Progenitor cell of endocrine pancreas (in vitro differentiated cells): ENCODE measurements around the gene TRIM71. TPM values are rescaled to one million over a fixed set of nuclear protein-coding genes. Genes with fewer than 3 reads are reported as not detected.

Source experiments
- DNase-seq: peaks from one replicate; pipeline ENCODE4 v3.0.0; 2021; ENCODE audit warnings: low spot score; ENCODE audit not compliant: unreplicated experiment
- H3K27ac Mint-ChIP-seq: 2 replicates; pipeline ENCODE4 v1.8.0; 2021; ENCODE audit warnings: mild to moderate bottlenecking, moderate library complexity, mixed read lengths
- H3K27me3 Mint-ChIP-seq: 2 replicates; pipeline ENCODE4 v1.8.0; 2021; ENCODE audit warnings: mixed read lengths
- H3K36me3 Mint-ChIP-seq: 2 replicates; pipeline ENCODE4 v1.8.0; 2022; ENCODE audit warnings: mixed read lengths; ENCODE audit not compliant: insufficient read depth
- H3K4me1 Mint-ChIP-seq: 2 replicates; pipeline ENCODE4 v1.8.0; 2021; ENCODE audit warnings: low read depth, mixed read lengths
- H3K4me3 Mint-ChIP-seq: 2 replicates; pipeline ENCODE4 v1.8.0; 2021; ENCODE audit warnings: low read depth, mild to moderate bottlenecking, moderate library complexity, mixed read lengths
- H3K9me3 Mint-ChIP-seq: 2 replicates; pipeline ENCODE4 v1.8.0; 2021; ENCODE audit warnings: low read depth, mixed read lengths
- total RNA-seq: library from RNA; stranded (reverse); gene quantifications from 2 replicates; pipeline ENCODE4 v1.2.1, GENCODE V29; 2021
- TF ChIP-seq, protein P1 (sequence below): fragments of 200-600 bp; sonication (generic); IDR thresholded peaks from one replicate; pipeline ENCODE4 v1.5.0; 2021; ENCODE audit warnings: antibody characterized with exemption, mild to moderate bottlenecking; ENCODE audit not compliant: unreplicated experiment

The TRIM71 gene
- total RNA-seq, 1 donor from 2014 or later: 61.3 TPM

DNA sequence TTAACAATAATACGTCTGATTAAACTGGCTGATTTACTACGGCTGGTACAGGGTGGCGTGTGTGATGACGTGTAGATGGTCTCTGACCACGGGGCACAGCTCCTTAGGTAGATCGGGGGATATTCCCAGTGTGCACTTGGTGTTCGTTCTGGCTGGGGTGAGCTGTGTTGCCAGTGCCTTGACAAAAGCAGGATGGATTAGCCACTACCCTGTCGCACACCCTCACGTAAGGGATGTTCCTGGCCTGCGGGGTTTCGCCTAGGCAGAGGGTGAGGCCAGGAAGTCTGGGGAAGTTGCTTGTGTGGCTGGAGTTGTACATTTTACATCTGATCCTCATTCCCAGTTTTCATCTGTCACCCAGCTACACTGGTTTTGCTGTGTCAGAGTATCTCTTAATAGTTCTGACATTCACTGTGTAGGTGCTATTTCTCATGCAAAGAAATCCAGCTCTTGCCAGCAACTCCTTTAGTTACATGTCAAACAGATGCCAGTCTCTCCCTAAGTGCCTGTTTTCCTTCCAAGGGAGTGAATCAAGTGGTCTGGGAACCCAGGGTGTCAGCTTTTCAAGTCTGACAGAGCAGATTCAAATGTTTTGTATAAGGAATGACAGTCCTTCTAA is 67.6 kb downstream of the TRIM71 start:
- Mint-ChIP-seq H3K9me3 (no peaks in the 10 kb centered on the region), H3K4me1 (peaks cover 37% of the 10 kb centered on the region), H3K36me3 (peaks cover 16% of the 10 kb centered on the region), H3K27ac (peak overlapping the region; percentile 65), H3K27me3 (no peaks in the 10 kb centered on the region), H3K4me3 (no peak overlapping the region)
- DNase-seq: no peak
- TF ChIP-seq, protein P1, sequence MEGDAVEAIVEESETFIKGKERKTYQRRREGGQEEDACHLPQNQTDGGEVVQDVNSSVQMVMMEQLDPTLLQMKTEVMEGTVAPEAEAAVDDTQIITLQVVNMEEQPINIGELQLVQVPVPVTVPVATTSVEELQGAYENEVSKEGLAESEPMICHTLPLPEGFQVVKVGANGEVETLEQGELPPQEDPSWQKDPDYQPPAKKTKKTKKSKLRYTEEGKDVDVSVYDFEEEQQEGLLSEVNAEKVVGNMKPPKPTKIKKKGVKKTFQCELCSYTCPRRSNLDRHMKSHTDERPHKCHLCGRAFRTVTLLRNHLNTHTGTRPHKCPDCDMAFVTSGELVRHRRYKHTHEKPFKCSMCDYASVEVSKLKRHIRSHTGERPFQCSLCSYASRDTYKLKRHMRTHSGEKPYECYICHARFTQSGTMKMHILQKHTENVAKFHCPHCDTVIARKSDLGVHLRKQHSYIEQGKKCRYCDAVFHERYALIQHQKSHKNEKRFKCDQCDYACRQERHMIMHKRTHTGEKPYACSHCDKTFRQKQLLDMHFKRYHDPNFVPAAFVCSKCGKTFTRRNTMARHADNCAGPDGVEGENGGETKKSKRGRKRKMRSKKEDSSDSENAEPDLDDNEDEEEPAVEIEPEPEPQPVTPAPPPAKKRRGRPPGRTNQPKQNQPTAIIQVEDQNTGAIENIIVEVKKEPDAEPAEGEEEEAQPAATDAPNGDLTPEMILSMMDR: no peak

DNA sequence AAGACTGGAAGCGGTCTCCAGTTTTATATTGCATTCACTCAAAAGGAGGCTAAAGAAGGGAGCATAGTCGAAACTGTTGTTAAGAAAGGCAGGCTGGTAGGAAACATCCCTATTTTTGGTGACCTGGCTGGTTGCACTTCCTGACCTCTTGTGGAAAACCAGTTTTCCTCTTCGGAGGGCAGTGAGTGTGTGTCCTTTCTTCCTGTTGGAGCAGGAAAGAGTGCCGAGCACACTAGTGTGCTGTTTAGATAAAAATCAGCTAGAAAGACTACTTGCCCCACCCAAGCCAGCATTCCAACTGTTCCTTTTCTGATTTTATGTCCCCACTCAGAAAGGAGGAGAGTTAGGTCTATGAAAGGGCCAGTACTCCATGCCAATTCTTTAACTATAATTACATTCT is 68.5 kb downstream of the TRIM71 start:
- Mint-ChIP-seq H3K4me1 (peaks cover 37% of the 10 kb centered on the region), H3K36me3 (peaks cover 17% of the 10 kb centered on the region), H3K27me3 (no peaks in the 10 kb centered on the region), H3K9me3 (no peaks in the 10 kb centered on the region), H3K27ac (peak overlapping the region; percentile 4), H3K4me3 (no peak overlapping the region)
- no peak for DNase-seq
- TF ChIP-seq, protein P1: no peak

DNA sequence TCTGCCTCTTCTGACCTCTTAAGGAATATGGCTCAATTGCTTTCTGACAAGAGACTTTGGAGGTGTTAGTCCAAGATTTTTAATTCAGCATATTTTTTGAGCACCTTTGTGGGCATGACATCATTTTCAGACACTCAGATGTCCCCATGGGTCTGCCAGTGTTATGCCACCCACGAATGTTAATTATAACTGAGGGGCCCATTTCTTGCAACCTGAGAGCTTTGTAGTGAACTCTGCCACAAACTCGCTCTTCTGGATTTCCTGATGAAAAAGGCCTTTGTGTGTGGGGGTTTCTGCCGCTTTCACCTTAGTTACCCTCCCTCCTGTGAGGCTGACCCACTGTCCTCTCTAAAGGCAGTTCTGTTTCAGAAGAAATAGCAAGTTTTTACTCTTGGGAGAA is 69.1 kb downstream of the TRIM71 start:
- Mint-ChIP-seq H3K36me3 (peaks cover 21% of the 10 kb centered on the region), H3K4me3 (no peak overlapping the region), H3K9me3 (no peaks in the 10 kb centered on the region), H3K4me1 (peaks cover 37% of the 10 kb centered on the region), H3K27ac (peak overlapping the region; percentile 85), H3K27me3 (no peaks in the 10 kb centered on the region)
- TF ChIP-seq, protein P1: no peak
- no peak for DNase-seq

DNA sequence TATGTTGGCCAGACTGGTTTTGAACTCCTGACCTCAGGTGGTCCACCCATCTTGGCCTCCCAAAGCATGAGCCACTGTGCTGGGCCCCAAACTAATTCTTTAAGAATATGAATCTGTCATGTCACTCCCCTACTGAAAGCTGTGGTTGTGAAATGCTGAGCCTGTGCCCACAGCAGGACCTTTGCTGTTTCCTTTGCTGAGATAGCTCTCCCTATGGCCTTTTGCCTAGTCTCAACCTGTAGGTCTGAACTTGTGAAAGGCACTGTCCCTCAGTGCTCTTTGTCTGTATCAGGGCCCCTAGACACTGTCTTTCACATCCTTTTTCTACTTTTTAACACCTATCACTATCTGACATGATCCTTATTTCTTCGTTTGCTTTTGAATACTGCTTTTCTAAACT is 70.9 kb downstream of the TRIM71 start:
- H3K36me3 Mint-ChIP-seq: peaks cover 27% of the 10 kb centered on the region
- H3K4me1 Mint-ChIP-seq: peaks cover 34% of the 10 kb centered on the region
- H3K9me3 Mint-ChIP-seq: no peaks in the 10 kb centered on the region
- H3K27me3 Mint-ChIP-seq: no peaks in the 10 kb centered on the region
- TF ChIP-seq, protein P1: no peak
- DNase-seq: no peak
- no peak overlapping the region for H3K4me3 Mint-ChIP-seq
- H3K27ac Mint-ChIP-seq: peak overlapping the region; percentile 10

DNA sequence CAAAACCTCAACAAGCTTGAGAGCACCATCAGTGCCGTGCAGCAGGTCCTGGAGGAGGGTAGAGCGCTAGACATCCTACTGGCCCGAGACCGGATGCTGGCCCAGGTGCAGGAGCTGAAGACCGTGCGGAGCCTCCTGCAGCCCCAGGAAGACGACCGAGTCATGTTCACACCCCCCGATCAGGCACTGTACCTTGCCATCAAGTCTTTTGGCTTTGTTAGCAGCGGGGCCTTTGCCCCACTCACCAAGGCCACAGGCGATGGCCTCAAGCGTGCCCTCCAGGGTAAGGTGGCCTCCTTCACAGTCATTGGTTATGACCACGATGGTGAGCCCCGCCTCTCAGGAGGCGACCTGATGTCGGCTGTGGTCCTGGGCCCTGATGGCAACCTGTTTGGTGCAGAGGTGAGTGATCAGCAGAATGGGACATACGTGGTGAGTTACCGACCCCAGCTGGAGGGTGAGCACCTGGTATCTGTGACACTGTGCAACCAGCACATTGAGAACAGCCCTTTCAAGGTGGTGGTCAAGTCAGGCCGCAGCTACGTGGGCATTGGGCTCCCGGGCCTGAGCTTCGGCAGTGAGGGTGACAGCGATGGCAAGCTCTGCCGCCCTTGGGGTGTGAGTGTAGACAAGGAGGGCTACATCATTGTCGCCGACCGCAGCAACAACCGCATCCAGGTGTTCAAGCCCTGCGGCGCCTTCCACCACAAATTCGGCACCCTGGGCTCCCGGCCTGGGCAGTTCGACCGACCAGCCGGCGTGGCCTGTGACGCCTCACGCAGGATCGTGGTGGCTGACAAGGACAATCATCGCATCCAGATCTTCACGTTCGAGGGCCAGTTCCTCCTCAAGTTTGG is 72.9 kb downstream of the TRIM71 start:
- H3K27me3 Mint-ChIP-seq: no peaks in the 10 kb centered on the region
- peaks cover 36% of the 10 kb centered on the region for H3K36me3 Mint-ChIP-seq

More for the DNA sequence above, 72.9 kb downstream of the TRIM71 start:
- H3K9me3 Mint-ChIP-seq: no peaks in the 10 kb centered on the region
- TF ChIP-seq, protein P1: no peak
- H3K4me3 Mint-ChIP-seq: no peak overlapping the region
- peaks cover 20% of the 10 kb centered on the region for H3K4me1 Mint-ChIP-seq
- H3K27ac Mint-ChIP-seq: no peak overlapping the region
- no peak for DNase-seq
